GM06990 (cell line): ENCODE measurements around the gene SLC27A6.

ENCODE experiments used
- DNase-seq: peaks from one replicate; pipeline ENCODE4 v3.0.0-alpha.2; 2011; ENCODE audit not compliant: insufficient read length; ENCODE audit errors: extremely low read depth
- H3K27me3 ChIP-seq: replicated peaks from 2 replicates; pipeline ENCODE4 v1.6.0; 2011; ENCODE audit warnings: low read length; ENCODE audit not compliant: control insufficient read depth, insufficient read depth
- H3K36me3 ChIP-seq: 2 replicates; pipeline ENCODE4 v1.5.1; 2011; ENCODE audit warnings: low read length; ENCODE audit not compliant: control insufficient read depth, insufficient read depth
- H3K4me3 ChIP-seq: replicated peaks from 2 replicates; pipeline ENCODE4 v1.5.1; 2011; ENCODE audit warnings: low read depth, mild to moderate bottlenecking, control low read depth, low read length
- TF ChIP-seq, protein P1 (sequence below): IDR thresholded peaks from 2 replicates; pipeline ENCODE4 v1.5.1; 2011; ENCODE audit warnings: low read length, control low read depth, mild to moderate bottlenecking, inconsistent platforms; ENCODE audit not compliant: insufficient read depth, poor library complexity, severe bottlenecking

Gene SLC27A6

DNA sequence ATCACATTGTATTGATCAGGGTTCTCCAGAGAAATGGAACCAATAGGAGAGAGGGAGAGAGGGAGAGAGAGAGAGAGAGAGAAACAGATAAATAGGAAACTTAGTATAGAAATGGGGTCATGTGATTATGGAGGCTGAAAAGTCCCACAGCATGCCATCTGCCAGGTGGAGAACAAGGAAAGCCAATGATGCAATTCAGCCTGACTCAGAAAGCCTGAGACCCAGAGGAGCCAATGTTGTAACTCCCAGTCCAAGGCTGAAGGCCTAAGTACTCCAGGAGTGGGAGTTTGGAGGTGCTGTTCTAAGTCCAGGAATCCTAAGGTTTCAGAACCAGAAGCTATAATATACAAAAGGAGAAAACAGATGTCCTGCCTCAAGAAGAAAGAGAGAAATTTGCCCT lies 80.9 kb downstream of the SLC27A6 start:
- Histone ChIP-seq H3K27me3 (no peaks in the 10 kb centered on the region), H3K4me3 (no peak overlapping the region), H3K36me3 (no peaks in the 10 kb centered on the region)
- DNase-seq, result no peak
- TF ChIP-seq, protein P1, sequence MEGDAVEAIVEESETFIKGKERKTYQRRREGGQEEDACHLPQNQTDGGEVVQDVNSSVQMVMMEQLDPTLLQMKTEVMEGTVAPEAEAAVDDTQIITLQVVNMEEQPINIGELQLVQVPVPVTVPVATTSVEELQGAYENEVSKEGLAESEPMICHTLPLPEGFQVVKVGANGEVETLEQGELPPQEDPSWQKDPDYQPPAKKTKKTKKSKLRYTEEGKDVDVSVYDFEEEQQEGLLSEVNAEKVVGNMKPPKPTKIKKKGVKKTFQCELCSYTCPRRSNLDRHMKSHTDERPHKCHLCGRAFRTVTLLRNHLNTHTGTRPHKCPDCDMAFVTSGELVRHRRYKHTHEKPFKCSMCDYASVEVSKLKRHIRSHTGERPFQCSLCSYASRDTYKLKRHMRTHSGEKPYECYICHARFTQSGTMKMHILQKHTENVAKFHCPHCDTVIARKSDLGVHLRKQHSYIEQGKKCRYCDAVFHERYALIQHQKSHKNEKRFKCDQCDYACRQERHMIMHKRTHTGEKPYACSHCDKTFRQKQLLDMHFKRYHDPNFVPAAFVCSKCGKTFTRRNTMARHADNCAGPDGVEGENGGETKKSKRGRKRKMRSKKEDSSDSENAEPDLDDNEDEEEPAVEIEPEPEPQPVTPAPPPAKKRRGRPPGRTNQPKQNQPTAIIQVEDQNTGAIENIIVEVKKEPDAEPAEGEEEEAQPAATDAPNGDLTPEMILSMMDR, result no peak

DNA sequence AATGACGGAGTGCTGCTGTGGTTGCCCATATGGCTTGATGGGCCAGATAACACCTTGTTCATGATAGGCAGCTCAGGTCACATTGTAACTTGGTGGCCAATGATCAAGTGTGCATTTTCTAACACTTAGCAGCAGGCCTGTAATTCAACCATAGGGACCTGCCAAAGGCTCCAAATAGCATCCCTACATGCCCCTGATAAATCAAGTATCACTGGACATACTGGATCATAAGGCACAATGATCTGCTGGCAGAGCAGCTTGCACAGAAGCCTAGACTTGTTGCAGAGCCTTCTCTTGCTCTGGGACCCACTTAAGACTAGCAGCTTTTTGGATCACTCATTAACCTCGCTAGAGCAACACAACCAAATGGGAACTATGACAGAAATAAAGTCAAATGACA lies 83.2 kb downstream of the SLC27A6 start:
- no peaks in the 10 kb centered on the region for H3K36me3 ChIP-seq
- no peak for DNase-seq
- TF ChIP-seq, protein P1, result no peak
- H3K4me3 ChIP-seq, result no peak overlapping the region
- no peaks in the 10 kb centered on the region for H3K27me3 ChIP-seq

DNA sequence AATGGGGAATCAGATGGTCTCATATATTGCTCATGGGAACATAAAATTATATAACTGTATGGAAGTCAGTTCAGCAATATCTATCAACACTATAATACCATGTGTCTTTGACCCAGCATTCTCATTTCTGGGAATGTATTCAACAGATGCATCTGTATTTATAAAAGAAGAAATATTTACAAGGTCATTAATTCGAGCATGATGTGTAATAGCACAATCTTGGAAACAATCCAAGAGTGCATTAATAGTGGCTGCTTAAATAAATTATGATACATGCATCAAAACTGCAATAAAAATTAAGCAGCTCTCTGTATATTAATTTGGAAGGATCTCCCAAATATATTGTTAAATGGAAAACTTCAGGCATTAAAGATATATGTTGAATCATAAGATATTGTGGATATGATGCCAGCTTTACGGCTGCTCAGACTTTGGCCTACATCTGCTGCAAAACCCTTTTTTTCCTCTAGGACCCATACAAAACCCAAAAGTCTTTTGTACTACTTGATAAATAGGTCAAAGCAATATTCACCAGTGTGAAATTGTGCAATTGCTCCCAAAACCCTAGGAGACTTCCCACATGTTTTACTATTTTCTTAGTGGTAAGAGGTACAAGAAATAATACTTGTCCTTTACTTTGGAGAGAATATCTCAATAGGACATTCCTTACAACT lies 84.0 kb downstream of the SLC27A6 start:
- Histone ChIP-seq H3K27me3 (no peaks in the 10 kb centered on the region), H3K4me3 (no peak overlapping the region), H3K36me3 (no peaks in the 10 kb centered on the region)
- no peak for DNase-seq
- TF ChIP-seq, protein P1, result no peak

DNA sequence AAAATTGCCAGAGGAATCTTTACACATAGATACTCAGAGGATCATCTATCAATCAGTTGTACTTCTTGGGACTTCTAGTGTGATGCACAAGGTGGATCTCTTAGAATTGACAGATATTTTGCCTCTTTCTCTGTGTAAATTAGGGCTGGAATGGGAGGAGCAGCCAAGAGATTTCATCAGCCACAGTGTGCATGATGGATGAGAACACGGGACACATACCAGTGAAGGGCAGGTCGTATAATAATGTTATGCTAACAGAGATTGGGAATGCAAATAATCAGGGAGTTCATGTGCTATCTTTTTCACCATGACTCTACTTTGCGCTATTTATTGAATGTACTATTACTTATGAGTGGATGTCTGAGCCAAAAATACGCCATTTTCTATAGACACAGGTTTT lies 86.0 kb downstream of the SLC27A6 start:
- Histone ChIP-seq H3K4me3 (no peak overlapping the region), H3K36me3 (no peaks in the 10 kb centered on the region), H3K27me3 (no peaks in the 10 kb centered on the region)
- TF ChIP-seq, protein P1, result no peak
- DNase-seq, result no peak

DNA sequence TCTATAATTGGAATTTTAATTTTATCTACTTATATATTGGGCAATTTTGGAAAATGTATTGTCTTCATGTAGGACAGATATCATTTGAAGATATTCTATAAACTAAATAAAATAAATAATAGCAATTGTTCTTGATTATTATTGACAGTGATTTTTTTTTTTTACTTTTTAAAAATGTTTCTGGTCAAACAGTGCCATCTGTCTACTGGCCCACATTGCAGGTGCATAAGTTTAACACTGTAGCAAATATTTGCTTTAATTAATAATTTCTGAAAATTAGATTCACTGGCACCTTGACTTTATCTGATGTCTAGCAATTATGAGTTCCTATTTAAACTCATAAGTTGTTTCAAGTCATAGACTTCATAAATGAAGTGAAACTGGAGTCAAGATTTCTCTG lies 88.2 kb downstream of the SLC27A6 start:
- TF ChIP-seq, protein P1, result no peak
- no peaks in the 10 kb centered on the region for H3K36me3 ChIP-seq
- H3K4me3 ChIP-seq, result no peak overlapping the region
- DNase-seq, result no peak
- H3K27me3 ChIP-seq, result no peaks in the 10 kb centered on the region

DNA sequence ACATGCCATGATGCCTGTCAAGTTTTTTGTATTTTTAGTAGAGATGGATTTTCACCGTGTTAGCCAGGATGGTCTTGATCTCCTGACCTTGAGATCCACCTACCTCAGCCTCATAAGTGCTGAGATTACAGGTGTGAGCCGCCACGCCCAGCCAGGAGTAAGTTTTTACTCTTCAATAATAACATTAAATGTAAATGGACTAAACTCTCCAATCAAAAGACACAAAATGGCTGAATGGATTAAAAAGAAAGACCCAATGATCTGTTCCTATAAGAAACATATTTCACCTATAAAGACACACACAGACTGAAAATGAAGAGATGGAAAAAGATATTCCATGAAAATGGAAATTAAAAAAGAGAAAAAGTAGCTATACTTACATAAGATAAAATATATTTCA lies 92.0 kb downstream of the SLC27A6 start:
- Histone ChIP-seq H3K4me3 (no peak overlapping the region), H3K36me3 (no peaks in the 10 kb centered on the region), H3K27me3 (no peaks in the 10 kb centered on the region; the same call in 1 of the 2 replicates)
- no peak for DNase-seq
- TF ChIP-seq, protein P1, result no peak
